CD14-positive monocyte (primary cell): Measurements from ENCODE around the gene SPSB2. TPM values are rescaled to one million over a fixed set of nuclear protein-coding genes. Genes with fewer than 3 reads are reported as not detected.

Source experiments
- DNase-seq, 3 donors: peaks; one replicate each; pipeline ENCODE4 v3.0.0-alpha.2; 2011 to 2022
- H2AFZ ChIP-seq: 2 replicates; pipeline ENCODE4 v1.6.0; 2012; ENCODE audit warnings: mild to moderate bottlenecking, low read depth, low read length, inconsistent platforms; ENCODE audit not compliant: insufficient read depth, poor library complexity, severe bottlenecking
- H3K27ac ChIP-seq, 2 donors: 1 replicate in 1 of 2; 2 replicates in 1 of 2; pipeline ENCODE4 v1.5.1; 2012 to 2013; ENCODE audit warnings: low read length in 2 of 2, control low read depth in 1 of 2, inconsistent platforms in 1 of 2, low read depth in 1 of 2, mild to moderate bottlenecking in 1 of 2
- H3K27me3 ChIP-seq, 2 donors: one replicate each; pipeline versions ENCODE4 v1.6.0 to v1.6.1; 2011 to 2013; ENCODE audit warnings: low read length in 2 of 2; ENCODE audit not compliant: control insufficient read depth in 2 of 2, insufficient read depth in 2 of 2
- H3K36me3 ChIP-seq, 2 donors: replicated peaks in 1 of 2; 1 replicate in 1 of 2; 2 replicates in 1 of 2; pipeline versions ENCODE4 v1.5.1 to v1.6.1; 2012 to 2013; ENCODE audit warnings: low read length in 2 of 2, control low read depth in 1 of 2, inconsistent platforms in 1 of 2, mild to moderate bottlenecking in 1 of 2; ENCODE audit not compliant: insufficient read depth in 2 of 2, control insufficient read depth in 1 of 2
- H3K4me1 ChIP-seq, 2 donors: 1 replicate in 1 of 2; 2 replicates in 1 of 2; pipeline versions ENCODE4 v1.5.1 to v1.6.1; 2012 to 2013; ENCODE audit warnings: low read length in 2 of 2, control low read depth in 1 of 2, inconsistent platforms in 1 of 2, mild to moderate bottlenecking in 1 of 2, moderate library complexity in 1 of 2; ENCODE audit not compliant: insufficient read depth in 2 of 2, control insufficient read depth in 1 of 2
- H3K4me2 ChIP-seq: replicated peaks from 2 replicates; pipeline ENCODE3; 2012; ENCODE audit warnings: low read length, moderate library complexity, mild to moderate bottlenecking; ENCODE audit not compliant: poor library complexity, severe bottlenecking; ENCODE audit errors: extremely low read depth
- H3K4me3 ChIP-seq, 3 experiments: fragments of 200-600 bp in 1 of 3; sonication (generic) in 1 of 3; replicated peaks in 1 of 3; 1 replicate in 2 of 3; 2 replicates in 1 of 3; pipeline ENCODE4 v1.5.1; 2011 to 2013; ENCODE audit warnings: low read length in 3 of 3, mild to moderate bottlenecking in 3 of 3, control low read depth in 2 of 3, low read depth in 2 of 3, inconsistent platforms in 1 of 3, moderate library complexity in 1 of 3
- H3K79me2 ChIP-seq: 2 replicates; pipeline ENCODE4 v1.6.0; 2012; ENCODE audit warnings: mild to moderate bottlenecking, control low read depth, inconsistent platforms, low read length, moderate library complexity; ENCODE audit not compliant: insufficient read depth
- H3K9ac ChIP-seq: 2 replicates; pipeline ENCODE4 v1.6.0; 2017; ENCODE audit warnings: low read length, mild to moderate bottlenecking; ENCODE audit not compliant: insufficient read depth, poor library complexity, severe bottlenecking
- H3K9me3 ChIP-seq, 2 donors: replicated peaks in 1 of 2; 1 replicate in 1 of 2; 2 replicates in 1 of 2; pipeline versions ENCODE4 v1.5.1 to v1.6.1; 2012 to 2013; ENCODE audit warnings: low read length in 2 of 2, control low read depth in 1 of 2; ENCODE audit not compliant: control insufficient read depth in 1 of 2, insufficient read depth in 1 of 2
- H4K20me1 ChIP-seq: 2 replicates; pipeline ENCODE4 v1.6.0; 2012; ENCODE audit warnings: mild to moderate bottlenecking, low read length, control low read depth, moderate library complexity; ENCODE audit not compliant: insufficient read depth
- H3K27ac Mint-ChIP-seq, 7 donors: one replicate each; pipeline ENCODE4 v1.8.0; 2020; ENCODE audit warnings: mild to moderate bottlenecking in 7 of 7, mixed read lengths in 7 of 7, moderate library complexity in 6 of 7, inconsistent platforms in 2 of 7
- H3K27me3 Mint-ChIP-seq, 3 donors: one replicate each; pipeline ENCODE4 v1.8.0; 2021 to 2022; ENCODE audit warnings: low read depth in 3 of 3, mild to moderate bottlenecking in 3 of 3, mixed read lengths in 3 of 3, moderate library complexity in 3 of 3, inconsistent platforms in 1 of 3
- H3K36me3 Mint-ChIP-seq, 2 donors: one replicate each; pipeline ENCODE4 v1.8.0; 2020; ENCODE audit warnings: mixed read lengths in 2 of 2, inconsistent platforms in 1 of 2, mild to moderate bottlenecking in 1 of 2
- H3K4me1 Mint-ChIP-seq: one replicate; pipeline ENCODE4 v1.8.0; 2020; ENCODE audit warnings: mild to moderate bottlenecking, mixed read lengths
- H3K4me3 Mint-ChIP-seq, 2 donors: one replicate each; pipeline ENCODE4 v1.8.0; 2020; ENCODE audit warnings: mild to moderate bottlenecking in 2 of 2, mixed read lengths in 2 of 2, moderate library complexity in 1 of 2
- H3K9me3 Mint-ChIP-seq, 7 donors: one replicate each; pipeline ENCODE4 v1.8.0; 2020 to 2022; ENCODE audit warnings: mixed read lengths in 7 of 7, mild to moderate bottlenecking in 6 of 7, moderate library complexity in 6 of 7, inconsistent platforms in 2 of 7
- CTCF ChIP-seq: fragments of 200-600 bp; IDR thresholded peaks from one replicate; pipeline ENCODE4 v1.8.0; 2022; ENCODE audit warnings: antibody characterized with exemption, mild to moderate bottlenecking
- WGBS: methylation state at CpG from one replicate; pipeline ENCODE4 v1.1.5; 2013; ENCODE audit warnings: missing lambda C conversion rate; ENCODE audit not compliant: insufficient coverage; 5-methylcytosine and 5-hydroxymethylcytosine counted together
- intact Hi-C, 2 donors: fragments of 100-400 bp; cut with micrococcal nuclease; formaldehyde crosslinking; loops; one replicate each; pipeline versions ENCODE4 v1.15.0 to v1.15.1; 2023
- polyA plus RNA-seq, 3 donors: library from polyadenylated mRNA; depleted of rRNA in 1 of 3; unstranded in 2 of 3; stranded (reverse) in 1 of 3; fragments of 300-500 nt in 2 of 3; fragments of >200 nt in 1 of 3; fragmentation: Illumina TruSeq in 2 of 3; gene quantifications; 1 replicate in 2 of 3; 2 replicates in 1 of 3; pipeline ENCODE4 v1.2.3, GENCODE V29; 2012 to 2021

SPSB2 gene
- polyA plus RNA-seq, 3 donors = 4.7 to 6.9 (median 6.6) TPM

DNA sequence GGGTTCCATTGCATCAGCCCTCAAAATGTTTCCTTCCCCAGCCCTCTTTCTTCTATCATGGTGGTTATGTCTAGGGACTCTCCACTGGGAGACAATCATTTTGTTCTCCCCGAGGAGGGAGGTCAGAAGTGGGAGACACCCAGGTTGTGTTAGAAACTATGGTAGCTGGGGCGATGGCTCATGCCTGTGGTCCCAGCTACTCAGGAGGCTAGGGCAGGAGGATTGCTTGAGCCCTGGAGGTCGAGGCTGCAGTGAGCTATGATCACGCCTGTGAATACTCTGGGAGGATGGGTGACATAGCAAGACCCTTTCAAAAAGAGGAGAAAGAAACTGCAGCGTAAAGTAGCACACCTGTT is 18.5 kb upstream of the SPSB2 start:
- Histone ChIP-seq H3K9ac (peak overlapping the region; percentile 69), H3K4me1 (peaks cover 50 to 58% of the 10 kb centered on the region in 2 donors), H3K4me3 (peak overlapping the region; percentile 40 to 72 (median 59)), H3K79me2 (peaks cover 4% of the 10 kb centered on the region), H2AFZ (peak overlapping the region; percentile 87), H3K36me3 (no peaks in the 10 kb centered on the region), H3K27ac (peak overlapping the region; percentile 86 to 88), H4K20me1 (no peaks in the 10 kb centered on the region), H3K4me2 (peak overlapping the region; percentile 82), H3K9me3 (no peaks in the 10 kb centered on the region), H3K27me3 (no peaks in the 10 kb centered on the region)
- intact Hi-C loops = loop anchor here (1.0 to 2.0 kb wide), 2 partner anchors 18 to 19 kb away; partner anchors contain the start of gene SPSB2 (in 2 of the 2)
- Mint-ChIP-seq H3K36me3 (peaks cover 0 to 1% of the 10 kb centered on the region in 2 donors), H3K4me3 (peak overlapping the region; percentile 75 to 82), H3K9me3 (peaks cover 0 to 2% (median 0%) of the 10 kb centered on the region in 7 donors), H3K4me1 (peaks cover 49% of the 10 kb centered on the region), H3K27me3 (peaks cover 0 to 1% (median 0%) of the 10 kb centered on the region in 3 donors), H3K27ac (peak overlapping the region; percentile 83 to 94 (median 90))
- no peak for TF ChIP-seq CTCF
- DNase-seq = no peak
- WGBS = 86% methylated on average over 1 of the region's 5 CpGs

DNA sequence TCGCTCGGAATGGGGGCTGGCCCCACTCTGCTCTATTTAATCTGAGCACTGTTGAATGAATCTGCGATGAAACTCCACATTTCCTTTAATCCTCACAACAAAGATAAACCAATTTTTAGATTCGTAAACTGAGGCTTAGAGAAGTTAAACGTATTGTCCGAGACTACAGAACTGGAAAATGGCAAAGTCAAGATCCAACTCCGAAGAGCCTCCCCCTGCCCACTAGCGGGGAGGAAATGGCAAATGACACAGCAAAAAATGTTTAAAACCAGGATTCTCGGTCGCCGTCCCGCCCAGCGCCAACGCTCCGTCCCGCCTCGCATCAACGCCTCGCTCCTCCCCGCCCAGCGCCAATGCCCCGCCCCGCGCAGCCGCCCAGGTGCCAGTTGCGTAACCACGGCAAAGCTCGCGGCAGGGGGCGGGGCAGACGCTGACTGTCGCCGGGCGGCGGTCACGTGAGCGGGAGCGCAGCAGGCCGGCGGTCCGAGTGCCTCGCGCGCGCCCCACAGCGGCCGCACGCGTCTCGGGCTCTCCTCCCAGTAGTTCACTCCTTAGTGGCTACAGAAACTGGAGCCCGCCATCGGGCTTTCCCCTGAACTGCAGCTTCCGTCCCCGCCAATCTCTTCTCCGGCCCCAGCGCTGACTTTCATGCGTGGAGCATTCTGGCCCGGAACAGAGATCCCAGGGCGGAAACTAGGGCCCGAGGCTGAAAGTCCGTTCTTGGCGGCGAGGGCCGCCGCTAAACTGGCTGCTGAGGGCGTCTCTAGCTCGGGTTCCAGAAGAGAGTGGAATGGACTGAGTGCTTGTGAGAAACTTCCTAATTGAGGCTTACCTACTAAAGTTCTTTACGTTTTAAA is 17.9 kb upstream of the SPSB2 start:
- 2% methylated on average over 58 of the region's 68 CpGs for WGBS
- H3K4me3 Mint-ChIP-seq = peak overlapping the region; percentile 75 to 86

More for the DNA sequence above, 17.9 kb upstream of the SPSB2 start:
- Histone ChIP-seq H3K79me2 (peaks cover 4% of the 10 kb centered on the region), H3K9ac (peak overlapping the region; percentile 69), H2AFZ (peak overlapping the region; percentile 87), H3K4me3 (peak overlapping the region; percentile 40 to 72 (median 59)), H3K27ac (peak overlapping the region; percentile 86 to 88), H3K36me3 (no peaks in the 10 kb centered on the region), H4K20me1 (no peaks in the 10 kb centered on the region), H3K9me3 (no peaks in the 10 kb centered on the region), H3K4me2 (peak overlapping the region; percentile 82), H3K27me3 (no peaks in the 10 kb centered on the region), H3K4me1 (peaks cover 50 to 59% of the 10 kb centered on the region in 2 donors)
- Mint-ChIP-seq H3K9me3 (peaks cover 0 to 2% (median 0%) of the 10 kb centered on the region in 7 donors), H3K27ac (peak overlapping the region; percentile 85 to 96 (median 94)), H3K27me3 (peaks cover 0 to 1% (median 0%) of the 10 kb centered on the region in 3 donors), H3K36me3 (peaks cover 0 to 1% of the 10 kb centered on the region in 2 donors), H3K4me1 (peaks cover 52% of the 10 kb centered on the region)
- DNase-seq = peak; percentile 97 to 98 (median 97)
- intact Hi-C loops = loop anchor here (1.0 to 2.0 kb wide), 2 partner anchors 18 kb away; partner anchors contain the start of gene SPSB2 (in 2 of the 2)
- peak; percentile 82 for TF ChIP-seq CTCF
